MM.1S (cell line): ENCODE data around the gene CPLX3.

Experiments used
- DNase-seq: peaks from one replicate; pipeline ENCODE4 v3.0.0-alpha.2; 2015
- H2AFZ ChIP-seq: fragments of 300-600 bp; sonication (generic); 2 replicates; pipeline ENCODE4 v1.6.0; 2016; ENCODE audit warnings: antibody characterized with exemption, low read length
- H3F3A ChIP-seq: fragments of 300-600 bp; sonication (generic); 2 replicates; pipeline ENCODE4 v1.6.1; 2016; ENCODE audit warnings: mild to moderate bottlenecking, antibody characterized with exemption, low read length, moderate library complexity, mixed read lengths; ENCODE audit not compliant: insufficient read depth
- H3K27ac ChIP-seq: fragments of 300-600 bp; sonication (generic); 2 replicates; pipeline ENCODE4 v1.5.1; 2016; ENCODE audit warnings: mild to moderate bottlenecking, low read length
- H3K27me3 ChIP-seq: fragments of 300-600 bp; sonication (generic); replicated peaks from 2 replicates; pipeline ENCODE4 v1.6.0; 2016; ENCODE audit warnings: low read length; ENCODE audit not compliant: insufficient read depth
- H3K36me3 ChIP-seq: fragments of 300-600 bp; sonication (generic); replicated peaks from 2 replicates; pipeline ENCODE4 v1.6.1; 2016; ENCODE audit warnings: mild to moderate bottlenecking, low read length, mixed read lengths; ENCODE audit not compliant: insufficient read depth
- H3K4me1 ChIP-seq: fragments of 300-600 bp; sonication (generic); 2 replicates; pipeline ENCODE4 v1.6.1; 2016; ENCODE audit warnings: low read length, mixed read lengths
- H3K4me2 ChIP-seq: fragments of 300-600 bp; sonication (generic); 2 replicates; pipeline ENCODE4 v1.6.0; 2016; ENCODE audit warnings: low read depth, low read length
- H3K4me3 ChIP-seq: fragments of 300-600 bp; sonication (generic); 2 replicates; pipeline ENCODE4 v1.5.1; 2016; ENCODE audit warnings: low read length, mixed read lengths
- H3K79me2 ChIP-seq: fragments of 300-600 bp; sonication (generic); 2 replicates; pipeline ENCODE4 v1.6.1; 2016; ENCODE audit warnings: mixed run types, low read length, mixed read lengths
- H3K9ac ChIP-seq: fragments of 300-600 bp; sonication (generic); 2 replicates; pipeline ENCODE4 v1.6.1; 2016; ENCODE audit warnings: low read length, mixed read lengths
- H3K9me2 ChIP-seq: fragments of 300-600 bp; sonication (generic); replicated peaks from 2 replicates; pipeline ENCODE4 v1.6.1; 2016; ENCODE audit warnings: mild to moderate bottlenecking, low read length, mixed read lengths; ENCODE audit not compliant: insufficient read depth
- H3K9me3 ChIP-seq: fragments of 300-600 bp; sonication (generic); replicated peaks from 2 replicates; pipeline ENCODE4 v1.6.1; 2016; ENCODE audit warnings: mild to moderate bottlenecking, low read length, mixed read lengths; ENCODE audit not compliant: insufficient read depth
- H4K20me1 ChIP-seq: fragments of 300-600 bp; sonication (generic); 2 replicates; pipeline ENCODE4 v1.6.1; 2016; ENCODE audit warnings: mild to moderate bottlenecking, low read length, moderate library complexity, mixed read lengths; ENCODE audit not compliant: insufficient read depth
- EZH2 ChIP-seq: fragments of 300-600 bp; sonication (generic); optimal IDR thresholded peaks from 2 replicates; pipeline ENCODE3; 2017; ENCODE audit warnings: low read depth, mild to moderate bottlenecking, antibody characterized with exemption, low read length, mixed read lengths
- EZH2phosphoT487 ChIP-seq: fragments of 300-600 bp; sonication (generic); IDR thresholded peaks from 2 replicates; pipeline ENCODE4 v1.6.1; 2018; ENCODE audit warnings: antibody characterized with exemption, low read length
- TF ChIP-seq, protein P1 (sequence below): fragments of 300-600 bp; sonication (generic); IDR thresholded peaks from 2 replicates; pipeline ENCODE4 v1.5.1; 2016; ENCODE audit warnings: antibody characterized with exemption, low read length, mixed read lengths

Gene CPLX3

DNA sequence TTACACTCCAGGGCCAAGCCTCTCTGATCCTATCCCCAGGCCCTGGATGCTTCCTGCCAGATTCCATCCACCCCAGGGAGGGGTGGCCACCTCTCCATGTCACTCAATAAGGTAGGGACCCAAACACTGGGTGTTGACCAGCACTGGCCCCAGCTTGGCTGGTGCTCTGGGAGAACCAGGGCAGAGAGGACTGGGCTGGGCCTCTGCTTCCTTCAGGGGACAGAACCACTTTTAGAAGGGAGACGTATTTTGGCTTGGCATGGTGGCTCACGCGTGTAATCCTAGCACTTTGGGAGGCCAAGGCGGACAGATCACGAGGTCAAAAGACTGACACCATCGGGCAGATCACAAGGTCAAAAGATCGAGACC is 4.7 kb upstream of the CPLX3 start:
- H3F3A ChIP-seq = no peaks in the 10 kb centered on the region
- H3K9me2 ChIP-seq = no peaks in the 10 kb centered on the region
- H3K27ac ChIP-seq = no peak overlapping the region
- no peak for DNase-seq
- no peak overlapping the region for H2AFZ ChIP-seq
- H3K9me3 ChIP-seq = no peaks in the 10 kb centered on the region
- no peak overlapping the region for H3K4me2 ChIP-seq
- TF ChIP-seq EZH2phosphoT487 (no peak), EZH2 (no peak)
- TF ChIP-seq, protein P1, sequence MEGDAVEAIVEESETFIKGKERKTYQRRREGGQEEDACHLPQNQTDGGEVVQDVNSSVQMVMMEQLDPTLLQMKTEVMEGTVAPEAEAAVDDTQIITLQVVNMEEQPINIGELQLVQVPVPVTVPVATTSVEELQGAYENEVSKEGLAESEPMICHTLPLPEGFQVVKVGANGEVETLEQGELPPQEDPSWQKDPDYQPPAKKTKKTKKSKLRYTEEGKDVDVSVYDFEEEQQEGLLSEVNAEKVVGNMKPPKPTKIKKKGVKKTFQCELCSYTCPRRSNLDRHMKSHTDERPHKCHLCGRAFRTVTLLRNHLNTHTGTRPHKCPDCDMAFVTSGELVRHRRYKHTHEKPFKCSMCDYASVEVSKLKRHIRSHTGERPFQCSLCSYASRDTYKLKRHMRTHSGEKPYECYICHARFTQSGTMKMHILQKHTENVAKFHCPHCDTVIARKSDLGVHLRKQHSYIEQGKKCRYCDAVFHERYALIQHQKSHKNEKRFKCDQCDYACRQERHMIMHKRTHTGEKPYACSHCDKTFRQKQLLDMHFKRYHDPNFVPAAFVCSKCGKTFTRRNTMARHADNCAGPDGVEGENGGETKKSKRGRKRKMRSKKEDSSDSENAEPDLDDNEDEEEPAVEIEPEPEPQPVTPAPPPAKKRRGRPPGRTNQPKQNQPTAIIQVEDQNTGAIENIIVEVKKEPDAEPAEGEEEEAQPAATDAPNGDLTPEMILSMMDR = no peak
- H3K27me3 ChIP-seq = peaks cover 36% of the 10 kb centered on the region
- no peak overlapping the region for H3K9ac ChIP-seq
- no peaks in the 10 kb centered on the region for H4K20me1 ChIP-seq
- no peaks in the 10 kb centered on the region for H3K79me2 ChIP-seq
- H3K36me3 ChIP-seq = no peaks in the 10 kb centered on the region
- no peak overlapping the region for H3K4me3 ChIP-seq
- H3K4me1 ChIP-seq = peaks cover 16% of the 10 kb centered on the region; the same call in 1 of the 2 replicates

DNA sequence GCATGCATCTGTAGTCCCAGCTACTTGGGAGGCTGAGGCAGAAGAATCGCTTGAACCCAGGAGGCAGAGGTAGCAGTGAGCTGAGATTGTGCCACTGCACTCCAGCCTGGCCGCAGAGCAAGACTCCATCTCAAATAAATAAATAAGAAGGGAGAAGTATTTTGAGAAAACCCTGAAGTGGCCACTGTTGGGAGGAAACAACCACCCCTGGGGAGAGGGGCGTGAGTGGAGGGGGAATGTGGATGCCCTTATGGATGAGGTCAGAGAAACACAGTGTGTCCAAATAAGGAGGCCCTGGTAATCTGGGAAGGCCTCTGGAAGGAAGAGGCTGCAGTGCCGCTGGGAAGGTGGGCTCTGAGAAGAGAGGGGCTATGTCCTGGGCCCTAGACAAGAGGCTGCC is 4.2 kb upstream of the CPLX3 start:
- Histone ChIP-seq H3F3A (no peaks in the 10 kb centered on the region), H3K4me3 (no peak overlapping the region), H3K27me3 (peaks cover 40% of the 10 kb centered on the region), H3K4me2 (no peak overlapping the region), H3K27ac (no peak overlapping the region), H3K4me1 (peaks cover 16% of the 10 kb centered on the region; the same call in 1 of the 2 replicates), H4K20me1 (no peaks in the 10 kb centered on the region), H3K9me3 (no peaks in the 10 kb centered on the region), H3K79me2 (no peaks in the 10 kb centered on the region), H2AFZ (no peak overlapping the region), H3K9ac (no peak overlapping the region), H3K9me2 (no peaks in the 10 kb centered on the region), H3K36me3 (no peaks in the 10 kb centered on the region)
- TF ChIP-seq EZH2 (no peak), EZH2phosphoT487 (no peak)
- TF ChIP-seq, protein P1 = no peak
- no peak for DNase-seq

DNA sequence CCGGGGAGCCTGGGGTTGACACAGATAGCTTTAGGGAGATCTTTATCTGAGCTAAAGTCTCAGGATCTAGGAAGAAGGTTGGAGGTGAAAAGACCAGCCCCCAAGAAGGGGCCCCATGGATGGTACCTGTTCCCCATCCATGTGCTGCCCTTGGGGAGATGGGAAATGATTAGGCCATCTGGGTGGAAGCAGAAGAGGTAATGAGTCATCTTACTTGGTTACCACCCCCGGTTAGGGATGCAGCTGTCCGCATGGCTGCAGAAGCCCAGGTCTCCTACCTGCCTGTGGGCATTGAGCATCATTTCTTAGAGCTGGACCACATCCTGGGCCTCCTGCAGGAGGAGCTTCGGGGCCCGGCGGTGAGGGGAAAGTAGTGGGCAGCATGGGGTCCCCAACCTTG is 3.1 kb upstream of the CPLX3 start:
- peaks cover 51% of the 10 kb centered on the region for H3K27me3 ChIP-seq
- H4K20me1 ChIP-seq = no peaks in the 10 kb centered on the region
- H3K4me1 ChIP-seq = peaks cover 13% of the 10 kb centered on the region; the same call in 1 of the 2 replicates
- no peaks in the 10 kb centered on the region for H3K79me2 ChIP-seq
- TF ChIP-seq EZH2phosphoT487 = no peak
- no peak for TF ChIP-seq EZH2
- TF ChIP-seq, protein P1 = no peak
- H3K4me3 ChIP-seq = no peak overlapping the region
- H2AFZ ChIP-seq = no peak overlapping the region
- H3K36me3 ChIP-seq = no peaks in the 10 kb centered on the region
- no peaks in the 10 kb centered on the region for H3K9me3 ChIP-seq
- no peak overlapping the region for H3K27ac ChIP-seq
- H3K4me2 ChIP-seq = no peak overlapping the region
- H3K9ac ChIP-seq = no peak overlapping the region
- H3K9me2 ChIP-seq = no peaks in the 10 kb centered on the region
- H3F3A ChIP-seq = no peaks in the 10 kb centered on the region
- DNase-seq = no peak

DNA sequence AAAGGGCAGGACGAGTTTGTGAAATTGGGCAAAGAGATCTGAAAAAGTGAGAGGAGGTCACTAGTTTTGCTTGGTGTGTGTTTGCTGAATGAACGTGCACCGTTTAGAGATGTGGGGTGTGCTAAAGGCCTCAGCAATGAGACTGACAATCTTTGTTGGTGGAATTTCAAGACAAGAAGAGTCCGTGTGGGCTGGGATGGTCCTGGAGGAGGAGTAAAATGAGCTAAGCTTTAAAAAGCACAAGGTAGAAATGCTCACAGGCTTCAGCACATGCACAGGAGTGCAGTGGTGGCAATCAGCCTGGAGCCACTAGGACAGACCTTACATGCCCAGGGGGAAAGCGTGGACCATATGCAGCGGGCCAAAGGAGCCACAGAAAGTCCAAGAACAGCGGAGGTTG is 1.5 kb upstream of the CPLX3 start:
- Histone ChIP-seq H3F3A (no peaks in the 10 kb centered on the region), H3K4me3 (no peak overlapping the region), H2AFZ (no peak overlapping the region), H3K27ac (no peak overlapping the region), H3K9me2 (no peaks in the 10 kb centered on the region), H3K79me2 (no peaks in the 10 kb centered on the region), H3K9me3 (no peaks in the 10 kb centered on the region), H3K4me1 (0 out of 2 replicates have a peak, but pooled peaks cover 6% of the 10 kb centered on the region), H4K20me1 (no peaks in the 10 kb centered on the region), H3K36me3 (no peaks in the 10 kb centered on the region), H3K27me3 (peaks cover 65% of the 10 kb centered on the region), H3K4me2 (no peak overlapping the region), H3K9ac (no peak overlapping the region)
- DNase-seq = no peak
- no peak for TF ChIP-seq EZH2
- no peak for TF ChIP-seq EZH2phosphoT487
